DND-41 (cell line): ENCODE results near the gene ARHGEF7.

ENCODE experiments used
- EZH2 ChIP-seq: IDR thresholded peaks from 3 replicates; pipeline ENCODE4 v1.6.1; 2012; ENCODE audit warnings: borderline replicate concordance, low read depth, mild to moderate bottlenecking, moderate library complexity, low read length, inconsistent platforms; ENCODE audit not compliant: severe bottlenecking
- TF ChIP-seq, protein P1 (sequence below): IDR thresholded peaks from 2 replicates; pipeline ENCODE4 v1.5.1; 2012; ENCODE audit warnings: borderline replicate concordance, low read length, moderate library complexity, mild to moderate bottlenecking; ENCODE audit not compliant: poor library complexity, severe bottlenecking; ENCODE audit errors: extremely low read depth

DNA sequence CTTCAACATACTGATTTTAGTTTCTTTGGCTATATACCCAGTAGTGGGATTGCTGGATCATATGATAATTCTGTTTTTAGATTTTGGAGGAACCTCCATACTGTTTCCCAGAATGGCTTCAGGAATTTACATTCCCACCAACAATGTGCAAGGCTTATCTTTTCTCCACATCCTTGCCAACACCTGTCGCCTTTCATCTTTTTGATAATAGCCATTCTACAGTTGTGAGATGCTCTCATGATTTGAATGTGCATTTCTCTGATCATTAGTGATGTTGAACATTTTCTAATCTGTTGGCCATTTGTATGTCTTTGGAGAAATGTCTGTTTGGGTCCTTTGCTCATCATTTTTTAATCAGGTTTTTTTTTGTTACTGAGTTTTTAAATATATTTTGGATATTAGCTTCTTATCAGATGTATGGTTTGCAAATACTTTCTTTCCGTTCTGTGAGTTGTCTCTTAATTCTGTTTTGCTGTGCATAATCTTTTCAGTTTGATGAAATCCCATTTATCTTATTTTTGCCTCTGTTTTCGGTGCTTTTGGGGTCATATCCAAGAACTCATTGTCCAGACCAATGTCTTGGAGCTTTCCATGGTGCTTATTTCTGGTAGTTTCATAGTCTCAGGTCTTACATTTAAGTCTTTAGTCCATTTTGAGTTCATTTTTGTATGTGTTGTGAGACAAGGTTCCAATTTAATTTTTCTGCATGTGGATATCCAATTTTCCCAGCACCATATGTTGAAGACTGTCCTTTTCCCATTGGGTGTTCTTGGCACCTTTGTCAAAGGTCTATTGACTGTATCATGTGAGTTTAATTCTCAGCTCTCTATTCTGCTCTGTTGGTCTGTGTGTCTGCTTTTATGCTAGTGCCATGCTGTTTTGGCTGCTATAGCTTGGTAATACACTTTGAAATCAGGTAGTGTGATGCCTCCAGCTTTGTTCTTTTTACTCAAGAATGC lies 44.5 kb downstream of the ARHGEF7 start:
- TF ChIP-seq EZH2: no peak
- TF ChIP-seq, protein P1, sequence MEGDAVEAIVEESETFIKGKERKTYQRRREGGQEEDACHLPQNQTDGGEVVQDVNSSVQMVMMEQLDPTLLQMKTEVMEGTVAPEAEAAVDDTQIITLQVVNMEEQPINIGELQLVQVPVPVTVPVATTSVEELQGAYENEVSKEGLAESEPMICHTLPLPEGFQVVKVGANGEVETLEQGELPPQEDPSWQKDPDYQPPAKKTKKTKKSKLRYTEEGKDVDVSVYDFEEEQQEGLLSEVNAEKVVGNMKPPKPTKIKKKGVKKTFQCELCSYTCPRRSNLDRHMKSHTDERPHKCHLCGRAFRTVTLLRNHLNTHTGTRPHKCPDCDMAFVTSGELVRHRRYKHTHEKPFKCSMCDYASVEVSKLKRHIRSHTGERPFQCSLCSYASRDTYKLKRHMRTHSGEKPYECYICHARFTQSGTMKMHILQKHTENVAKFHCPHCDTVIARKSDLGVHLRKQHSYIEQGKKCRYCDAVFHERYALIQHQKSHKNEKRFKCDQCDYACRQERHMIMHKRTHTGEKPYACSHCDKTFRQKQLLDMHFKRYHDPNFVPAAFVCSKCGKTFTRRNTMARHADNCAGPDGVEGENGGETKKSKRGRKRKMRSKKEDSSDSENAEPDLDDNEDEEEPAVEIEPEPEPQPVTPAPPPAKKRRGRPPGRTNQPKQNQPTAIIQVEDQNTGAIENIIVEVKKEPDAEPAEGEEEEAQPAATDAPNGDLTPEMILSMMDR: no peak
